Stimulated activated CD4-positive, alpha-beta T cell treated with anti-CD3 and anti-CD28 coated beads, TNF-alpha, amount 100 ng/mL, for 24 hours (primary cell): ENCODE data around the gene DENND10.
A peak's percentile ranks its signal among the peaks of the same experiment; 100 is the strongest.
"Not testable (repeated sequence)": the region's sequence is repeated elsewhere in the genome, so short reads cannot be mapped to it uniquely, and the experiment has no call there.

Source experiments
- DNase-seq, 3 experiments: peaks; one replicate each; pipeline ENCODE4 v3.0.0-alpha.2; 2020; ENCODE audit warnings: low read depth in 3 of 3

Gene DENND10

DNA sequence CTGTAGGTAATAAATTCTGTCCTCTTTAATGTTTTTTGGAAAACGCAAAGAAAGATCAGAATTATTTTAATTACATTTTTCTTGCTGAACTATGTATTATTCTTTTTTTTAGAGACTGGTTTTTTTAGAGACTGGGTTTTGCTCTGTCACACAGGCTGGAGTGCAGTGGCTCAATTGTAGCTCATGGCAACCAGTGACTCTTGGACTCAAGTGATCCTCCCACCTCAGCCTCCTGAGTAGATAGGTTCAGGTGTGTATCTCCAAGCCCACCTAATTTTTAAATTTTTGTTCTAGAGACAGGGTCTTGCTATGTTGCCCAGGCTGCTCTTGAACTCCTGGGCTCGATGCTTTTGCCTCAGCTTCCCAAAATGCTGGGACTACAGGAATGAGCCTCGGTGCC is 5.3 kb upstream of the DENND10 start:
- DNase-seq, result no peak

DNA sequence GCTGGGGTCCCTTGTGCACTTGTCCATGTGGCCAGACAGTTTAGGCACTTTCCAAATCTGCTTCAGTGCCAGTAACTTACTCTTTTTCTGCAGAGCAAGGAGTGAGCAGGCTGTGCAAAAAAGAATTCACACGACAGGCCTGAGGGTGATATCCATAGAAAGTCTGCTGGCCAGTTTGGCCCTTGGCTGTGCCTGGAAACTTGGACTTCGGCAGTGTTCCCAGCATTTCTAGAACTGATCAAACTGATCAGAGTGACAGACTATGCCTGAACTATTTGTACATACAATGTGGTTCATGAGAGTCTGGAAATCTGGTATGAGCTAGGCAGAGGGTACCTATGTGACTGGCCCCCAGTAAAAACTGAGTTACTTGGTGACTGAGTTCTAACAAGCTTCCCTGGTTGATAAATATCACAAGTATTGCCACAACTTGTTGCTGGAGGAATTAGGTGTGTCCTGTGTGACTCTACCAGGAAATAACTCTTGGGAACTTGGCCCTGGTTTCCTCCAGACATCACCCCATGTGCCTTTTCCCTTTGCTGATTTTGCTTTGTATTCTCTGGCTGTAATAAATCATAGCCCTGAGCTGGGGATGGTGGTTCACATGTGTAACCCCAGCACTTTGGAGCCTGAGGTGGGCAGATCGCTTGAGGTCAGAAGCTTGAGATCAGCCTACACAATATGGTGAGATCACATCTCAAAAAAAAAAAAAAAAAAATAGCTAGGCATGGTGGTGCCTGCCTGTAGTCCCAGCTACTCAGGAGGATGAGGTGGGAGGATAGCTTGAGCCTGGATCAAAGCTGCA is 3.3 kb upstream of the DENND10 start:
- DNase-seq, result no peak

DNA sequence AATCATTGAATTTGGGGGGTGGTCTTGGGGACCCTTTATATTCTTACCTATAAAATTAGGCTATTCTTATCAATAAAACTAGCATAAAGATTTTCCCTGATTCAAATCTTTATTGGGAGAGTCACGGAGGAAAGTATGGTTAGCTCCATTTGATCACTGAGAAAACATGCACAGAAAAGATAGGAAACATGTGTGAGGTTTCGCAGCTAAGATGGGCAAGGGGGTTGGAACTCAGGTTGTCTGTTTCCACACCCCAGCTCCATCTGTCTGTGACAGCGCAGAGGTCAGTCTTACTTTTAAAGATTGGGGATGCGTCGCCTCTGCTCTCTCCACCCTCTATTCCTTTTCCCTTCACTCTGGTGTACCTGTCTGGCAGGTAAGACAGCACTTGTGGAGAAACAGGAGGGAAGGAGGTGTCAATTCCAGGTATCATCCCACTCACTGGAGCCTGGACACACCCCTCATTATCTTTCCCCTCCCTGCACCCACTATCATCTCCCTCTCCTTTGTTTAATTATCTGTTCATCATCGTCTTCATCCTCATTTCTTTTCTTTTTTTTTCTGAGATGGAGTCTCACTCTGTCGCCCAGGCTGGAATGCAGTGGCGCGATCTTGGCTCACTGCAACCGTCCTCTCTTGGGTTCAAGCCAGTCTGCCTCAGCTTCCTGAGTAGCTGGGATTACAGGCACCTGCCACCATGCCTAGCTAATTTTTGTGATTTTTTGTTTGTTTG is 2.4 kb upstream of the DENND10 start:
- DNase-seq, result no peak

DNA sequence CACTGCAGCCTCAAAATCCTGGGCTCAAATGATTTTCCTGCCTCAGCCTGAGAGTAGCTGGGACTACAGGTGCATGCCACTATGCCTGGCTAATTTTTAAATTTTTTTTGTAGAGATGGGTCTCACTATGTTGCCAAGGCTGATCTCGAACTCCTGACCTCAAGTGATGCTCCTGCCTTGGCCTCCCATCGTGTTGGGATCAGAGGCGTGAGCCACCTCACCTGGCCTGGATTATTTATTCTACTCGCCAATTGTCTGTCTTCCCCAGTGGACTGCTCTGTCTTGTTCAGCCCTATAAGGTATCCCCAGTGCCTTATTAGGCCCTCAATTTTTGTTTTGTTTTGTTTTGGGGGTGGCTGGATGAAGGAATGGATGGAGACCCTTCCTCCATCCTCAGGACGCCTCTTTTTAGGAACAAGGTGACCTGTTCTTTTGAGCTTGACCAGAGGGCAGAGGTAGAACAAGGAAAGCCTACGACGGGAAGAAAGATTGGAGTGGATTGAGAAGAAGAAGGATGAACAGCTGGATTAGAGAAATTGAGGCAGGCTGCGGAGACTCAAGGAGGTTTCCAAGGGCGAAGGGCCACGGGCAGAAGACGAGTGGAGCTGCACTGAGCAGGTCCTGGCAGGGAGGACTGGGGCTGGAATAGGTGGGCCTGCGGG is 541 bp upstream of the DENND10 start:
- no peak for DNase-seq

DNA sequence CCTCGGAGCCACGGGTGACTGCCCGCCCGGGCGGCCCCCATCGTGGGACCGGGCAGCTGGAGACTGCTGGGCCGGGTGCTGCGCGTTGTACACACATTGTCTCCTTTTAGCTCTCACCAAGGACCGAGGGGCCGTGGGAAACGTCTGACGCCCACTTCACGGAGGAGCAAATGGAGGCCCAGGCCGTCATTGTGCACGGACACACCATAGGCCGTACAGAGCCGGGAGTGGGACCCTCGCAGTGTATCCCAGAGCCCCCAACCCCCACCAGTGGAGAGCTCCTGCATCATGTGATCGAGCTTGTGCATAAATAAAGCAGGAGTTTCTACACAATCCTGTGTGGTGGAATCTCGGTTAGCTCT is 722 bp downstream of the DENND10 start:
- peak in 1 of 3 experiments; percentile 7 for DNase-seq

DNA sequence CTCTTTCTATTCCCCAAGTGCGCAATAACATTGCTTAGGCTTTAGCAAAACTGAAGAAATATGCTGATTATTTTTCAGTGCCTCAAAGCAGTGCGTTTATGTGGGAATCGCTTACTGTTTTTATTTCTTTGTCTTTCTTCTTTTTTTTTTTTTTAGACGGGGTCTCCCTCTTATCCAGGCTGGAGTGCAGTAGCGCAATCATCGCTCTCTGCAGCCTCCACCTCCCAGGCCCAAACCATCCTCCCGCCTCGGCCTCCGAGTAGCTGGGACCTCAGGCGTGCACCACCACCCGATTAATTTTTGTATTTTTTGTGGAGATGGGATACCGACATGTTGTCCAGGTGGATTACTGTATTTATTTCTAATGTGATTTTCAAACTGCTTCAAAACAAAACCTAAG is 1.2 kb downstream of the DENND10 start:
- no peak for DNase-seq

DNA sequence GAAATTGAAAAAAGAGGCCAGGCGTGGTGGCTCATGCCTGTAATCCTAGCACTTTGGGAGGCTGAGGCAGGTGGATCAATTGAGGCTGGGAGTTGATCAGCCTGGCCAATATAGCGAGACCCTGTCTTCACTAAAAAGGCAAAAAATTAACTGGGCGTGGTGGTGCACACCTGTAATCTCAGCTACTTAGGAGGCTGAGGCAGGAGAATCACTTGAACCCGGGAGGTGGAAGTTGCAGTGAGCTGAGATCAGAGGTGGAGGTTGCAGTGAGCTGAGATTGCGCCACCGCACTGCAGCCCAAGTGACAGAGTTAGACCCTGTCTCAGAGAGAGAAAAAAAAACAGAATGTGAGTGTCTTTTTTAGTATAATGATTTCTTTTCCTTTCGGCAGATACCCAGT is 2.0 kb downstream of the DENND10 start:
- not testable (repeated sequence) for DNase-seq

DNA sequence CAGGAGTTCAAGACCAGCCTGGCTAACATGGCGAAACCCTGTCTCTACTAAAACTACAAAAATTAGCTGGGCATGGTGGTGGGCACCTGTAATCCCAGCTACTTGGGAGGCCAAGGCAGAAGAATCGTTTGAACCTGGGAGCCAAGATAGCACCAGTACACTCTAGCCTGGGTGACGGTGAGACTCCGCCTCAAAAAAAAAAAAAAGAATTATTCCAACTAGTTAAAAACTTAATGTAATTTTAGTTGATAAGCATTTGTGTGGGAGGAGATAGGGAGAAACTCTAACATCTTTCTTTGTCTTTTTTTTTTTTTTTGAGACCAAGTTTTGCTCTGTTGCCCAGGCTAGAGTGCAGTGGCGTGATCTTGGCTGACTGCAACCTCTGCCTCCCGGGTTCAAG is 3.2 kb downstream of the DENND10 start:
- DNase-seq, result not testable (repeated sequence)

DNA sequence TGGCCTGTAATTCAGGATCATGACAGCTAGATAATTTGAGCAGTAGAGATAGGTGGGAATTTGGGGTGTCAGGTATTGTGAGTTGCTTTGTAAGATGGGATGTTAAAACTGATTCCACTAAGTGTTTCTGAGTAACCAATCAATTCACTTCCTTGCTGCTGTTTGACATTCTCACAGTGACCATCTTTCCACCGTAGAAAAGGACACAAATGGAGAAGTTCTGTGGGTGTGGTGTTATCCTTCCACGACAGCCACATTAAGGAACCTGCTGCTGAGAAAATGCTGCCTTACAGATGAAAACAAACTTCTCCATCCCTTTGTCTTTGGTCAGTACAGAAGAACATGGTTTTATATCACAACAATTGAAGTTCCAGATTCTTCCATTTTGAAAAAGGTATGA is 3.9 kb downstream of the DENND10 start:
- DNase-seq, result not testable (repeated sequence)

DNA sequence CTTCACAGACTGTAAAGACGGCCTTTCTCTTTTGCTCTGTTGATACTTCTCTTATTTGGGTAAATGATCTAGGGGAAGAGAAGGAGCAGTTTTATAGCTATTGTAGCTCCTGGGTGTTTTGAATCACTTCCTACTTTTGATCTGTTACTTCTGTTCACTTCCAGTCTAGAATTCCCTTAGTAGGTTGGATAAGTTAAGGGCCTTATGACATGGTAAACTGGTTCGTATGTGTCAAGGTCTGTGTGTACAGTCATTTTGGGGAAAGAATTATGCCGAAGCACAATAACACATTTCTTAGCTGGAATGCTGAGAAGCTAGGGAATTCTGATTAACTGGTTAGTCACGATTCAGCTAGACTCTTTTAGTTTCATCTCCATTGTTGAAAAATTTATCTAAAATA is 8.1 kb downstream of the DENND10 start:
- no peak for DNase-seq

DNA sequence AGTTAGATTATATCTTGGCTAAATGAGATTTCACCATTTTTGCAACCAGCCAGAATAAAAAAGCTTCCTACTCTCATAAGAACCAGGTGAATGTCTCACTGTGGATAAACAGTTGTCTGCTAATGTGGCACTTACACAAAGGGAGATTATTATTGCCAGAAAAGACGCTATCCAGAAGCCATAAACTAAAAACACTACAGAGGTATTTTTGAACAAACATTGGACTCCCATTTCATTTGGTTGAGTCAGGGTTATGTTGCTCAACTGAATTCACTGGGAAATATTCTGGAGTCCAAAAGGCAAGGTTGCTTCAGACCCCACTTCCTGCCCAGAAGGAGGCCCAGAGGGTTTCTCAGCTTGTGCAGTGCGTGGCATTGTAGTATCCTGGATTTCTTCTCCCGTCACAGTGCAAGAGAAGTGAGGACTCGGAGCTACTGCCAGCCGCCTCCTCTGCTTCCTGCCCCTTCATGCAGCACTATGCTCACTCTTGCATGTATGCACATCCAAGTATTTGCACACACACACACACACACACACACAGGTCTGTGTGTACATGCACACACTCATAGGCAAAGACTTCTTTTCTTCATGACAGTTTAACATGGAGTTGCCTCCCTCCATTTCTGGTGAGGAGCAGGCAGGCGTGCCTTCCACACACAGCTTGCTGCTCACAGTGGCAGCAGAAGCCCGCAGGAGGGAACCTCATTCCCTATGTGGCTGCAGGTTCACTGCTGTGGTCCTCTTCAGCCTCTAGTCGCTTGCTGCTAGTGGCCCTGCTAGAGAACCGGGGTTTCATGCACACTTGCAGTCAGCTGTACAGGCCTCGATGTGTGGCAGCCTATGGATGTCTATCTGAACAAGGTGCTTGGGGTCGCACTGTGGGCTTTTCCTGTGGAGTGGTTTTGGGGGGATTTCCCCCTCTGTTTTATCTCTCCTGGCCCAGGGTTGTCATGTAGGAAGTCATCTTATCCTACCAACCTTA is 10.1 kb downstream of the DENND10 start:
- DNase-seq, result no peak

DNA sequence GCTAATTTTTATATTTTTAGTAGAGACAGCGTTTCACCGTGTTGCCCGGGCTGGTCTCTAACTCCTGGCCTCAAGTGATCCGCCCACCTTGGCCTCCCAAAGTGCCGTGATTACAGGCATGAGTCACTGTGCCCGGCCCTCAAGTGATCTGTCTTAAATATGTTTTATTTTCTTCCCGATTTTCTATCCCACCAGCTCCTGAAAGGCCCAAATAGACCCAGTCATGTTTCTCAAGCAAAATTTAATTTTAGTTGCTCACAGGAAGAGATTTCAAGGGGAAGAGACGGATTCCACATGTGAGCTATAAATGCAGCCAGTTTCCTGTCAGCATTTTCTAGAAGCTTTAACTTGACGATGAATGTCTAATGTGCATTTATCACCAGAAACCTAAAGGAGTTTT is 12.0 kb downstream of the DENND10 start:
- DNase-seq, result no peak

DNA sequence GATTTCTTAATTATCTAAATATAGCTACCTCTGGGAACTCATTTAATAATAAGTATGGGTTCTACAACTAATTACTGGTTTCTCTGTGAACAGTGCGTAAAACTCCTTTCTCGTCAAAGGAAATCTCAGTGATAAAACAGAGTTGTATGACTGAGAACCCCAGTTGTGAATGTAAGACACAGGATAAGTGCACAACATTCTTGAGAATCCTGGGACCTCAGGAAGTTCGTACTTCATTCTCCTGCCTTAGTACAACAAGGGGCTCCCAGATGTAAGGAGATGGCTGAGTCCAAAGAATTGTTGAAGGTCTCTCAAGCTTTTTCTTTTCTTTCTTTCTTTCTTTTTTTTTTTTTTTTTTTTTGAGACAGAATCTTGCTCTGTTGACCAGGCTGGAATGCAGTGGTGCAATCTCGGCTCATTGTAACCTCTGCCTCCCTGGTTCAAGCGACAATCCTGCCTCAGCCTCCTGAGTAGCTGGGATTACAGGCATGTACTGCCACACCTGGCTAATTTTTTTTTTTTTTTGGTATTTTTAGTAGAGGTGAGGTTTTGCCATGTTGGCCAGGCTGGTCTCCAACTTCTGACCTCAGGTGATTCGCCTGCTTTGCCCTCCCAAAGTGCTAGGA is 12.5 kb downstream of the DENND10 start:
- DNase-seq, result no peak

DNA sequence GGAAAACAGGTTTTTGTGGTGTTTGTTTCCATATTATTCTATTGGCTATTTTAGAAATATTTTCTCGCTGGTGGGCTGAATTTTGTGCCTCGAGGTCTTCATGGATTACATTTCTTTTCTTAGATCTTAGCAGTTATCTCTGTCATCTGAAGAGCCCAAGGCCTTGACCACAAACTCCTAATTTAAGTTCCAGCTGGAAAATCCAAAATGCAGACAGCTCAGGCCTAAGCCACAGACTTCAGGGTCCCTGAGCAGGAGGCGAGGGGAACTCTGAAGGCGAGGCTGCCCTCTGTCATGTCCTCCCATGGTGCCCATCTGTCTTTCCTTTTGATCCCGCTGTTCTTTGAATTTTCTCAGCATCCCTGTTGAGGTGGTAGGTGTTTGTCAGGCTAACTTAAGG is 14.3 kb downstream of the DENND10 start:
- DNase-seq, result no peak

DNA sequence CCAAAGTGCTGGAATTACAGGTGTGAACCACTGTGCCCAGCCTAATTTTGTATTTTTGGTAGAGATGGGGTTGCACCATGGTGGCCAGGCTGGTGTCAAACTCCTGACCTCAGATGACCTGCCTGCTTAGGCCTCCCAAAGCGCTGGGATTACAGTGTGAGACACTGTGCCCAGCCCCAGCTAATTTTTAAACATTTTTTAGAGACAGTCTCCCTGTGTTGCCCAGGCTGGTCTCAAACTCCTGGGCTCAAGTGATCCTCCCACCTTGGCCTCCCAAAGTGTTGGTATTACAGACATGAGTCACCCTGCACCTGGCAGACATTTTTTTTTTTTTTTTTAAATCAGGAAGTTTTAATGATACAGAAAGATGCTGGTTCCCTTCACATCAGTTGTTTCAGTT is 15.5 kb downstream of the DENND10 start:
- DNase-seq, result no peak

DNA sequence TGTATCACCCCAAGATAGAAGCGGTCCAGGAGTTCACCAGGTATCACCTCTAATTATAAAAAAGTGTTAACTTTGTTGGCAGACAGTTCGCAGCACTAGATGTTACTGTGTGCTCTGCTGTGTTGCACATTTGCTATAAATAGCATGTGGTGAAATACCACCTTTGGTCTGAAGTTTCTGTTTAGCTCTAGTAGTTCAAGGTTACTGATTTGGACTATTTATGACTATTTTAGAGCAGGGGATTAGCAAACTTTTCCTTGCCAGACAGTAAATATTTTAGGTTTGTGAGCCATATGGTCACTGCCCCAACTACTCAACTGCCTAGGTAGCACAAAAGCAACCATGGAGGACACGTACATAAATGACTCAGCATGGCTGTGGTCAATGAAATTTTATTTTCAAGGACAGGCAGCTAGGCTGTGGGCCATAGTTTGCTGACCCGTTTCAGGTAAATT is 16.5 kb downstream of the DENND10 start:
- DNase-seq, result no peak

DNA sequence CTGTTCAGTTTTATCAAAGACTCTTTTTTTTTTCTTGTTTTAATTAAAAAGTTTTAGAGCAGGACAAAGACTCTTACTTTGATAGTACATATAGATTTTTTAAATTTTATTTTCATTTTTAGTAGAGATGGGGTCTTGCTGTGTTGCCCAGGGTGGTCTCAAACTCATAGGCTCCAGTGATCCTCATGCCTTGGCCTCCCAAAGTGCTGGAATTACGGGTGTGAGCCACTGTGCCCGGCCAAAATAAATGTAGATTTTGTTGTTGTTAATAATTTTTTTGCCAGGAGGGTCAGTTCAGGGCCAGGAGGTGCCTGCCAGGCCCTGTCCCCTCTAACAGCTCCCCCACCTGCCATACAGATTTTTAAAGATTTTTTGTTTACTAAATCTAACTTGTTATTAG is 17.0 kb downstream of the DENND10 start:
- no peak for DNase-seq

DNA sequence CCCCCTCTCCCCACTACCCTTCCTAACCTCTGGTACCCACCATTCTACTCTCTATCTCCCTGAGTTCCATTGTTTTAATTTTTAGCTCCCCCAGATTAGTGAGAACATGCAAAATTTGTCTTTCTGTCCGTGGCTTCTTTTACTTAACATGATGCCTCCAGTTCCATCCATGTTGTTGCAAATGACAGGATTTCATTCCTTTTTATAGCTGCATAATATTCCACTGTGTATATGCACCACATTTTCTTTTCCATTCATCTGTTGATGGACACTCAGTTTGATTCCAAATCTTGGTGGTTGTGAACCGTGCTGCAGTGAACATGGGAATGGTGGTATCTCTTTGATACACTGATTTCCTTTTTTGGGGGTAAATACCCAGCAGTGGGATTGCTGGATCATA is 22.0 kb downstream of the DENND10 start:
- no peak for DNase-seq

DNA sequence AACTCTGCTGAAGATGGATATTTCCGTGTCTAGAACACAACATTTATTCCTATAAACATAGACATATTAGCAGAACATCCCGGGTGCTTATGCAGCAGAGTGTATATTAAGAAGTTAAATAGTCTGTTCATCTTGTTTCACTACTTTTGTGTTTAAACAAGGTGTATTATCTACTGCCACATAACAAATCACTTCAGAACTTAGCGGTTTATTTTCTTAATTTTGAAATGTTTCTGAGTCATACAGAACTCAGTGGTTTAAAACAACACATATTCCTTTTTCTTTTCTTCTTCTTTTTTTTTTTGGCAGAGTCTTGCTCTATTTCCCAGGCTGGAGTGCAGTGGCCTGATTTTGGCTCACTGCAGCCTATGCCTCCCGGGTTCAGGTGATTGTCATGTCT is 25.8 kb downstream of the DENND10 start:
- DNase-seq, result no peak

DNA sequence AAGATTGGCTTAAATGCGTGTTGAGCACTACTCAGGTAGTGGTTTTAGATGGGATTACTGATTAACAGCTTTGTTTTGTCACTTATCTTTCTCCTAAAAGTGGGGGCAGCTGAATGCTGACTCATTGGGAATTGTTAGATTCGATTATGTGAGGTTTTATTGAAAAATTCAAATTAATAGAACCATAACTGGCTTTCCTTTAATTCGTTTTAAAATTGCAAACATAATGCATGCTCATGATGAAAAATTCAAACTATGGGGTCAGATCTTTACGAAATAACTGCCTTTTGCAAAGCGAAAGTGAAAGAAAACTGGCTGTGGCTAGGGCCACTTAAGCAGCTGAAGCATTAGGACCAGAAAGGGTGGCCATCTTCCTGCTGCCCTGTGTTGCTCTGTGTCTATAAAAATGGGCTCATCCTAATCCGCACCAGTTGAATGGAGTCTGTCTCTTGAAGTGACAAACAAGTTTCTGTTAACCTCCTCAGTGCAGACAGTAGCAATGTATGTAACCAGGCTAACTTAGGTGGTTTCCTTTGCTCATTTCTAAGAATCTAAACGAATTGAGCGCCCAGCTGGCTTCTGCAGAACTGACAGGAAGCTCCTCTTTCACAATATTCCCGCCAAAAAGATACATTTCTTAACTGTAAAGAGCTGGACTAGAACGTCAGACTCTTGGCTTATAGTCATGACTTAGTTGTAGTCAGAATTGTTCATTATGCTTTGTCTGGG is 27.8 kb downstream of the DENND10 start:
- DNase-seq, result peak in 2 of 3 experiments; percentile 16 to 26
